ENCODE results near the gene BRSK2.
"Not testable (repeated sequence)": the region's sequence is repeated elsewhere in the genome, so short reads cannot be mapped to it uniquely, and the experiment has no call there.

The BRSK2 gene

DNA sequence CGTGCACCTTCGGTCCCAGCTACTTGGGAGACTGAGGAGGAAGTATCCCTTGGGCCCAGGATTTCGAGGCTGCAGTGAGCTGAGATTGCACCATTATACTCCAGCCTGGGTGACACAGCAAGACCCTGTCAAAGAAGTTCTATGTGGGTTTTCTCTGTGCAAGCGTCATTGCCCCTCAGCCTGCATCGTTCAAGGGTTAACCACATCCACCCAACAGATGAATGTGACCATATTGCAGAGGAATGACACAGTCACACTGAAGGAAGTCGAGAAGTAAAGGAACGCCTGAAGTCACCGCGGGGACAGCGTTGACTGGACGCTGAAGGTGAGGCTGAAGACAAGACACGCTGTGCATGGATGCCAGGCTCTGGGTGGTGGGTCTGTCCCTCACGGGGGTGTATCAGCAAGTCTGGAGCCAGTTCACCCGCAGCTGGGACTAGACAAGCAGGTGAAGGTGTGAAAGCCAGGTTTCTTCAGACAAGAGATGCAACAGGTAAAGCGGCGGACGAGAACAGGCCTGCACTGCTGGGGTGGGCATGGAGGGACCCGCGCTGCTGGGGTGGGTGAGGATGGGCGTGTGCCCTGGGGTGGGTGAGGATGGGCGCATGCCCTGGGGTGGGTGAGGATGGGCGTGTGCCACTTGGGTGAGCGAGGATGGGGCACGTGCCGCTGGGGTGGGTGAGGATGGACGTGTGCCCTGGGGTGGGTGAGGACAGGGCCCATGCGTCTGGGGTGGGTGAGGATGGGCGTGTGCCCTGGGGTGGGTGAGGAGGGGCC, 43.8 kb upstream of the BRSK2 start:
- Histone ChIP-seq H3K9ac (ENCODE audit: low read length) (no peak overlapping the region), H3K27me3 (replicated peaks; ENCODE audit: insufficient read depth, low read length) (peaks cover 81% of the 10 kb centered on the region), H3K9me3 (replicated peaks; ENCODE audit: insufficient read depth, low read length) (no peaks in the 10 kb centered on the region), H3K4me1 (ENCODE audit: low read length) (no peaks in the 10 kb centered on the region), H2AFZ (ENCODE audit: low read length) (no peak overlapping the region), H3K79me2 (ENCODE audit: low read length) (no peaks in the 10 kb centered on the region), H3K27ac (ENCODE audit: low read length) (no peak overlapping the region), H3K9me2 (replicated peaks; ENCODE audit: insufficient read depth, low read length) (no peaks in the 10 kb centered on the region), H4K20me1 (ENCODE audit: insufficient read depth, low read length) (no peaks in the 10 kb centered on the region), H3K4me3 (ENCODE audit: low read length) (no peak overlapping the region), H3F3A (ENCODE audit: insufficient read depth, low read length) (no peaks in the 10 kb centered on the region; the same call in 1 of the 2 replicates), H3K4me2 (ENCODE audit: low read depth, low read length) (no peak overlapping the region), H3K36me3 (replicated peaks; ENCODE audit: insufficient read depth, low read length) (no peaks in the 10 kb centered on the region)
- DNase-seq, result no peak
- TF ChIP-seq EZH2 (optimal IDR thresholded peaks at IDR 0.05; ENCODE audit: low read depth, low read length) (no peak), CTCF (IDR thresholded peaks at IDR 0.05; ENCODE audit: low read length) (no peak), EZH2phosphoT487 (IDR thresholded peaks at IDR 0.05; ENCODE audit: low read length) (no peak)

DNA sequence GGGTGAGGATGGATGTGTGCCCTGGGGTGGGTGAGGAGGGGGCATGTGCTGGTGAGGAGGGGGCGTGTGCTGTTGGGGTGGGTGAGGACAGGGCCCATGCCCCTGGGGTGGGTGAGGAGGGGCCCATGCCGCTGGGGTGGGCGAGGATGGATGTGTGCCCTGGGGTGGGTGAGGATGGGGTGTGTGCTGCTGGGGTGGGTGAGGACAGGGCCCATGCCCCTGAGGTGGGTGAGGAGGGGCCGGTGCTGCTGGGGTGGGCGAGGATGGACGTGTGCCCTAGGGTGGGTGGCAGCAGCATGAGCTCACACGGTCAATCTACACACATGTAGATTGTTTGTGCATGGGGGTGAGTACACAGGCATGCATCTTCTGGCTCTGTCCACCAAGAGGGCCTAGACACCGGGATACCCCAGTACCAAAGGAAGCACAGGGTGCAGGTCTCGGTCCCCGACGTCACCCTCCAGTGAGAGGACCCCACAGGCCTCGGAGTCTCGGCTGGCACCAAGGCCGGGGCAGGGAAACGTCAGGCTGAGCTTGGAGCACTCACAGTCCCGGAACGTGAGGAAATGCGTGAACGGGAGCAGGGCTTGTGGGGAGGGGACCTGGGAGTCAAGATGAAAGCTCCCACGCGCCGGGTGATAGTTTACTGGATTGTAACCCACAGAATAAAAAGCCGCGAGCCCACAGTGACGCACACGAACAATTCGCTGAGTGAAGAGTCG, 42.9 kb upstream of the BRSK2 start:
- Histone ChIP-seq H3K79me2 (ENCODE audit: low read length) (no peaks in the 10 kb centered on the region), H3K9me3 (replicated peaks; ENCODE audit: insufficient read depth, low read length) (no peaks in the 10 kb centered on the region), H3K27ac (ENCODE audit: low read length) (no peak overlapping the region), H3K4me1 (ENCODE audit: low read length) (no peaks in the 10 kb centered on the region), H4K20me1 (ENCODE audit: insufficient read depth, low read length) (no peaks in the 10 kb centered on the region), H3K9me2 (replicated peaks; ENCODE audit: insufficient read depth, low read length) (no peaks in the 10 kb centered on the region), H3K4me3 (ENCODE audit: low read length) (no peak overlapping the region), H3F3A (ENCODE audit: insufficient read depth, low read length) (no peaks in the 10 kb centered on the region; the same call in 1 of the 2 replicates), H3K4me2 (ENCODE audit: low read depth, low read length) (no peak overlapping the region), H3K36me3 (replicated peaks; ENCODE audit: insufficient read depth, low read length) (no peaks in the 10 kb centered on the region), H2AFZ (ENCODE audit: low read length) (no peak overlapping the region), H3K9ac (ENCODE audit: low read length) (no peak overlapping the region), H3K27me3 (replicated peaks; ENCODE audit: insufficient read depth, low read length) (peaks cover 87% of the 10 kb centered on the region)
- DNase-seq, result no peak
- no peak for TF ChIP-seq EZH2phosphoT487 (IDR thresholded peaks at IDR 0.05; ENCODE audit: low read length)
- TF ChIP-seq EZH2 (optimal IDR thresholded peaks at IDR 0.05; ENCODE audit: low read depth, low read length), result no peak
- no peak for TF ChIP-seq CTCF (IDR thresholded peaks at IDR 0.05; ENCODE audit: low read length)

DNA sequence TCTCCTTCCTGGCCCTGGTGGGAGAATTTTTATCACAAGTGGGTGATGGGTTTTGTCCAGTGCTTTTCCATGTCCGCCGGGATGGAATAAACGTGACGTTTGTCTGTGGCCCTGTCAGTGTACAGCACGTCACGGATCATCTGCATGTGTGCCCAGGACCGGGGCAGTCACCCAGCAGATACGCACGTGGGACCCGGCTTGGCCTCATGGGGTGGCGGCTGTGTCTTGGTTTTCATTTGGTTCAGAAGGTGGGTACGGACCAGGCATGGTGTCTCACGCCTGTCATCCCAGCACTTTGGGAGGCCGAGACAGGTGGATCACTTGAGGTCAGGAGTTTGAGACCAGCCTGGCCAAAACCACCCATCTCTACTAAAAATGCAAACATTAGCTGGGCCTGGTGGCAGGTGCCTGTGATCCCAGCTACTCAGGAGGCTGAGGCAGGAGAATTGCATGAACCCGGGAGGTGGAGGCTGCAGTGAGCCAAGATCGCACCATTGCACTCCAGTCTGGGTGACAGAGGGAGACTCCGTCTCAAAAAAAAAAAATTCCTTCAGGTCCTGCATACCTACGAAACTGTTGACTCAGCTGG, 42.2 kb upstream of the BRSK2 start:
- H3K27me3 ChIP-seq (replicated peaks; ENCODE audit: insufficient read depth, low read length), result peaks cover 81% of the 10 kb centered on the region
- H3K4me3 ChIP-seq (ENCODE audit: low read length), result not testable (repeated sequence)

More for the DNA sequence above, 42.2 kb upstream of the BRSK2 start:
- H3K27ac ChIP-seq (ENCODE audit: low read length); H3K4me2 ChIP-seq (ENCODE audit: low read depth, low read length); DNase-seq; H3K4me1 ChIP-seq (ENCODE audit: low read length); H3K9ac ChIP-seq (ENCODE audit: low read length); H3K9me3 ChIP-seq (replicated peaks; ENCODE audit: insufficient read depth, low read length); H3K9me2 ChIP-seq (replicated peaks; ENCODE audit: insufficient read depth, low read length); H2AFZ ChIP-seq (ENCODE audit: low read length); H3K36me3 ChIP-seq (replicated peaks; ENCODE audit: insufficient read depth, low read length); H3F3A ChIP-seq (ENCODE audit: insufficient read depth, low read length); H4K20me1 ChIP-seq (ENCODE audit: insufficient read depth, low read length); H3K79me2 ChIP-seq (ENCODE audit: low read length): not testable (repeated sequence)
